HEK293 (cell line): ENCODE measurements around the gene SWAP70.

Source experiments
- GFI1B ChIP-seq: fragments of 450-650 bp; formaldehyde crosslinking; IDR thresholded peaks from 2 replicates; pipeline ENCODE4 v1.5.1; 2016; ENCODE audit warnings: missing biosample characterization, missing genetic modification characterization
- GLI2 ChIP-seq: fragments of 450-650 bp; formaldehyde crosslinking; IDR thresholded peaks from 2 replicates; pipeline ENCODE4; 2017; ENCODE audit warnings: missing biosample characterization, missing genetic modification characterization, low read depth, borderline replicate concordance
- IKZF3 ChIP-seq: fragments of 450-650 bp; IDR thresholded peaks from 2 replicates; pipeline ENCODE4 v1.5.0; 2018; ENCODE audit warnings: missing biosample characterization, mild to moderate bottlenecking, missing genetic modification characterization, moderate library complexity
- KLF16 ChIP-seq: fragments of 450-650 bp; formaldehyde crosslinking; IDR thresholded peaks from 2 replicates; pipeline ENCODE4 v1.5.1; 2017; ENCODE audit warnings: missing biosample characterization, missing genetic modification characterization
- MEIS1 ChIP-seq: sonication (generic); formaldehyde crosslinking; IDR thresholded peaks from 2 replicates; pipeline ENCODE4 v1.8.1; 2022; ENCODE audit warnings: missing genetic modification reagents, mild to moderate bottlenecking, borderline replicate concordance
- PRDM1 ChIP-seq: fragments of 450-650 bp; formaldehyde crosslinking; IDR thresholded peaks from 2 replicates; pipeline ENCODE4; 2016; ENCODE audit warnings: missing biosample characterization, missing genetic modification characterization
- PRDM10 ChIP-seq: fragments of 450-650 bp; formaldehyde crosslinking; IDR thresholded peaks from 2 replicates; pipeline ENCODE4 v1.5.1; 2016; ENCODE audit warnings: missing biosample characterization, missing genetic modification characterization
- RBAK ChIP-seq: fragments of 450-650 bp; formaldehyde crosslinking; IDR thresholded peaks from 2 replicates; pipeline ENCODE4 v1.5.1; 2016; ENCODE audit warnings: missing biosample characterization, missing genetic modification characterization
- REPIN1 ChIP-seq: fragments of 450-650 bp; formaldehyde crosslinking; IDR thresholded peaks from 2 replicates; pipeline ENCODE4 v1.5.1; 2017; ENCODE audit warnings: missing biosample characterization, missing genetic modification characterization, low read depth
- SCRT1 ChIP-seq: fragments of 450-650 bp; formaldehyde crosslinking; IDR thresholded peaks from 2 replicates; pipeline ENCODE4 v1.5.1; 2016; ENCODE audit warnings: missing biosample characterization, missing genetic modification characterization, borderline replicate concordance
- SP3 ChIP-seq: fragments of 450-650 bp; formaldehyde crosslinking; IDR thresholded peaks from 2 replicates; pipeline ENCODE4 v1.5.1; 2016; ENCODE audit warnings: missing biosample characterization, missing genetic modification characterization
- ZBTB17 ChIP-seq: fragments of 450-650 bp; formaldehyde crosslinking; IDR thresholded peaks from 2 replicates; pipeline ENCODE4 v1.5.1; 2016; ENCODE audit warnings: missing biosample characterization, missing genetic modification characterization
- ZBTB44 ChIP-seq: fragments of 450-650 bp; IDR thresholded peaks from 2 replicates; pipeline ENCODE4 v1.5.1; 2018; ENCODE audit warnings: missing biosample characterization, mild to moderate bottlenecking, missing genetic modification characterization
- ZFP69B ChIP-seq: fragments of 450-650 bp; formaldehyde crosslinking; IDR thresholded peaks from 2 replicates; pipeline ENCODE4 v1.5.1; 2016; ENCODE audit warnings: missing biosample characterization, missing genetic modification characterization
- ZNF10 ChIP-seq: fragments of 450-650 bp; formaldehyde crosslinking; IDR thresholded peaks from 2 replicates; pipeline ENCODE4 v1.5.1; 2017; ENCODE audit warnings: missing biosample characterization, missing genetic modification characterization
- ZNF140 ChIP-seq: fragments of 450-650 bp; formaldehyde crosslinking; IDR thresholded peaks from 2 replicates; pipeline ENCODE4 v1.5.1; 2016; ENCODE audit warnings: missing biosample characterization, missing genetic modification characterization
- ZNF148 ChIP-seq: fragments of 450-650 bp; formaldehyde crosslinking; IDR thresholded peaks from 2 replicates; pipeline ENCODE4 v1.5.0; 2017; ENCODE audit warnings: missing biosample characterization, missing genetic modification characterization, borderline replicate concordance
- ZNF175 ChIP-seq: fragments of 450-650 bp; formaldehyde crosslinking; IDR thresholded peaks from 2 replicates; pipeline ENCODE4 v1.5.1; 2016; ENCODE audit warnings: missing biosample characterization, missing genetic modification characterization
- ZNF23 ChIP-seq: fragments of 450-650 bp; formaldehyde crosslinking; IDR thresholded peaks from 2 replicates; pipeline ENCODE4 v1.5.1; 2016; ENCODE audit warnings: missing biosample characterization, missing genetic modification characterization, borderline replicate concordance
- ZNF488 ChIP-seq: fragments of 450-650 bp; formaldehyde crosslinking; IDR thresholded peaks from 2 replicates; pipeline ENCODE4 v1.5.1; 2016; ENCODE audit warnings: missing biosample characterization, missing genetic modification characterization
- ZNF513 ChIP-seq: fragments of 450-650 bp; IDR thresholded peaks from 2 replicates; pipeline ENCODE4 v1.5.1; 2018; ENCODE audit warnings: missing biosample characterization, missing genetic modification characterization
- ZNF558 ChIP-seq: fragments of 450-650 bp; formaldehyde crosslinking; IDR thresholded peaks from 2 replicates; pipeline ENCODE4 v1.5.1; 2016; ENCODE audit warnings: missing biosample characterization, missing genetic modification characterization
- ZNF645 ChIP-seq: fragments of 450-650 bp; formaldehyde crosslinking; IDR thresholded peaks from 2 replicates; pipeline ENCODE4; 2016; ENCODE audit warnings: missing biosample characterization, missing genetic modification characterization
- ZNF660 ChIP-seq: fragments of 450-650 bp; IDR thresholded peaks from 2 replicates; pipeline ENCODE4 v1.5.1; 2018; ENCODE audit warnings: missing biosample characterization, mild to moderate bottlenecking, missing genetic modification characterization
- ZNF670 ChIP-seq: fragments of 450-650 bp; formaldehyde crosslinking; IDR thresholded peaks from 2 replicates; pipeline ENCODE4 v1.5.1; 2016; ENCODE audit warnings: missing biosample characterization, missing genetic modification characterization, low read depth
- TF ChIP-seq, protein P1 (sequence below): fragments of 450-650 bp; formaldehyde crosslinking; IDR thresholded peaks from 2 replicates; pipeline ENCODE4 v1.5.1; 2016; ENCODE audit warnings: missing biosample characterization, missing genetic modification characterization
- TF ChIP-seq, protein P2 (sequence below): fragments of 450-650 bp; formaldehyde crosslinking; IDR thresholded peaks from 2 replicates; pipeline ENCODE4 v1.5.1; 2016; ENCODE audit warnings: missing biosample characterization, missing genetic modification characterization

Gene SWAP70

GRCh38 chr11:9759519-9760192 lies 95.8 kb downstream of the SWAP70 start (continued):
- no peak for TF ChIP-seq MEIS1
- peak; percentile 36; the same call in 1 of the 2 replicates for TF ChIP-seq KLF16 (tag by site-specific recombination)
- TF ChIP-seq, protein P1, sequence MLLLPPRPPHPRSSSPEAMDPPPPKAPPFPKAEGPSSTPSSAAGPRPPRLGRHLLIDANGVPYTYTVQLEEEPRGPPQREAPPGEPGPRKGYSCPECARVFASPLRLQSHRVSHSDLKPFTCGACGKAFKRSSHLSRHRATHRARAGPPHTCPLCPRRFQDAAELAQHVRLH (tag by site-specific recombination), result peak; percentile 73
- no peak; the same call in 1 of the 2 replicates for TF ChIP-seq RBAK (tag by site-specific recombination)
- 0 out of 2 replicates have a peak, but pooled peaks have one; percentile 42 for TF ChIP-seq ZNF488 (tag by site-specific recombination)
- peak; percentile 68 for TF ChIP-seq SP3
- peak; percentile 86 for TF ChIP-seq ZBTB17 (tag by site-specific recombination)
- TF ChIP-seq, protein P2, sequence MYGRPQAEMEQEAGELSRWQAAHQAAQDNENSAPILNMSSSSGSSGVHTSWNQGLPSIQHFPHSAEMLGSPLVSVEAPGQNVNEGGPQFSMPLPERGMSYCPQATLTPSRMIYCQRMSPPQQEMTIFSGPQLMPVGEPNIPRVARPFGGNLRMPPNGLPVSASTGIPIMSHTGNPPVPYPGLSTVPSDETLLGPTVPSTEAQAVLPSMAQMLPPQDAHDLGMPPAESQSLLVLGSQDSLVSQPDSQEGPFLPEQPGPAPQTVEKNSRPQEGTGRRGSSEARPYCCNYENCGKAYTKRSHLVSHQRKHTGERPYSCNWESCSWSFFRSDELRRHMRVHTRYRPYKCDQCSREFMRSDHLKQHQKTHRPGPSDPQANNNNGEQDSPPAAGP (tag by site-specific recombination), result peak; percentile 99
- no peak for TF ChIP-seq ZNF175 (tag by site-specific recombination)
- no peak for TF ChIP-seq ZNF140 (tag by site-specific recombination)
- no peak for TF ChIP-seq ZNF23 (tag by site-specific recombination)
- peak; percentile 41; the same call in 1 of the 2 replicates for TF ChIP-seq ZBTB44 (tag by site-specific recombination)
- no peak; the same call in 1 of the 2 replicates for TF ChIP-seq ZFP69B (tag by site-specific recombination)
- TF ChIP-seq ZNF10, result no peak; the same call in 1 of the 2 replicates
- TF ChIP-seq ZNF148 (tag by site-specific recombination), result no peak
- TF ChIP-seq GFI1B (tag by site-specific recombination), result no peak
- no peak; the same call in 1 of the 2 replicates for TF ChIP-seq REPIN1 (tag by site-specific recombination)
- no peak for TF ChIP-seq SCRT1
- TF ChIP-seq ZNF645 (tag by site-specific recombination), result no peak
- no peak for TF ChIP-seq ZNF670
- 0 out of 2 replicates have a peak, but pooled peaks have one; percentile 67 for TF ChIP-seq GLI2 (tag by site-specific recombination)
- TF ChIP-seq ZNF513 (tag by site-specific recombination), result no peak
- TF ChIP-seq ZNF660 (tag by site-specific recombination), result peak; percentile 83; the same call in 1 of the 2 replicates
- no peak for TF ChIP-seq PRDM1
- TF ChIP-seq ZNF558 (tag by site-specific recombination), result peak; percentile 93
- no peak; the same call in 1 of the 2 replicates for TF ChIP-seq IKZF3 (tag by site-specific recombination)
- peak; percentile 88 for TF ChIP-seq PRDM10 (tag by site-specific recombination)
